ENCODE measurements around the gene SLITRK3. TPM values are rescaled to one million over a fixed set of nuclear protein-coding genes. Genes with fewer than 3 reads are reported as not detected.

Gene SLITRK3
- 5.9 TPM for polyA plus RNA-seq (2013, experiment 1 of 4)
- 5.8 TPM for polyA plus RNA-seq (2013, experiment 2 of 4)
- polyA plus RNA-seq (2013, experiment 3 of 4): 4.3 TPM
- 4.1 TPM for polyA plus RNA-seq (2013, experiment 4 of 4)

GRCh38 chr3:165195640-165196576 lies at the start of gene SLITRK3:
SLITRK3 (minus strand) TSS chr3:165196384; CDS start chr3:165190830, 5,554 bp downstream.
- Histone ChIP-seq H3K4me3 (ENCODE audit: insufficient read depth, low read depth, low read length) (peak within 1 kb of the TSS; percentile 50), H3K27ac (ENCODE audit: insufficient read depth, low read depth, low read length, poor library complexity, severe bottlenecking) (no peak within 1 kb of the TSS), H3K9me3 (ENCODE audit: control insufficient read depth, low read length) (no peaks in the 10 kb centered on the region), H3K4me1 (ENCODE audit: control insufficient read depth, insufficient read depth, low read length) (peaks cover 8% of the 10 kb centered on the region), H3K27me3 (ENCODE audit: control insufficient read depth, insufficient read depth, low read length, poor library complexity, severe bottlenecking) (peaks cover 50% of the 10 kb centered on the region), H3K36me3 (ENCODE audit: control insufficient read depth, insufficient read depth, low read length) (no peaks in the 10 kb centered on the region)
- 0 to 2% methylated on average over 39 to 40 of the region's 43 CpGs for WGBS, 2 experiments

DNA sequence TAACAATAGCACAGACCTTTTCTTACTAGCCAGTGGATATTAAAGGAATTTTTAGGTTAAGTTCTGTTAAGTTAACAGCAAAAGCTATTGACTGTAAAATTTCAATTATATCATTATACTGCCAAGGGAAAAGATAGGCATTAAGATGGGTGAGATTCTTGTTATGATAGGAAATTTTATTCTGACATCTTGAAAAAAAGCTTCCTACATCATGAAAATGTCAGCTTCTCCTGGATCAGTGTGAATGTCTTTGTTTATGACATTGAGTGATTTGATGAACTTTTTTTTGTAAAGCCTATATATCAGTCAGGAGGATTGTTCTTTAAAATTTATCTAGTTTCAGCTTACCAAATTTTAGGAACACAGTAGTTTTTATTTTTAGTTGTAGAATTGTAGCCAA lies 47.4 kb upstream of the SLITRK3 start:
- Histone ChIP-seq H3K4me1 (ENCODE audit: control insufficient read depth, insufficient read depth, low read length) (no peaks in the 10 kb centered on the region), H3K27me3 (ENCODE audit: control insufficient read depth, insufficient read depth, low read length, poor library complexity, severe bottlenecking) (no peaks in the 10 kb centered on the region), H3K27ac (ENCODE audit: insufficient read depth, low read depth, low read length, poor library complexity, severe bottlenecking) (no peak overlapping the region), H3K9me3 (ENCODE audit: control insufficient read depth, low read length) (peaks cover 5% of the 10 kb centered on the region), H3K4me3 (ENCODE audit: insufficient read depth, low read depth, low read length) (no peak overlapping the region), H3K36me3 (ENCODE audit: control insufficient read depth, insufficient read depth, low read length) (no peaks in the 10 kb centered on the region)

DNA sequence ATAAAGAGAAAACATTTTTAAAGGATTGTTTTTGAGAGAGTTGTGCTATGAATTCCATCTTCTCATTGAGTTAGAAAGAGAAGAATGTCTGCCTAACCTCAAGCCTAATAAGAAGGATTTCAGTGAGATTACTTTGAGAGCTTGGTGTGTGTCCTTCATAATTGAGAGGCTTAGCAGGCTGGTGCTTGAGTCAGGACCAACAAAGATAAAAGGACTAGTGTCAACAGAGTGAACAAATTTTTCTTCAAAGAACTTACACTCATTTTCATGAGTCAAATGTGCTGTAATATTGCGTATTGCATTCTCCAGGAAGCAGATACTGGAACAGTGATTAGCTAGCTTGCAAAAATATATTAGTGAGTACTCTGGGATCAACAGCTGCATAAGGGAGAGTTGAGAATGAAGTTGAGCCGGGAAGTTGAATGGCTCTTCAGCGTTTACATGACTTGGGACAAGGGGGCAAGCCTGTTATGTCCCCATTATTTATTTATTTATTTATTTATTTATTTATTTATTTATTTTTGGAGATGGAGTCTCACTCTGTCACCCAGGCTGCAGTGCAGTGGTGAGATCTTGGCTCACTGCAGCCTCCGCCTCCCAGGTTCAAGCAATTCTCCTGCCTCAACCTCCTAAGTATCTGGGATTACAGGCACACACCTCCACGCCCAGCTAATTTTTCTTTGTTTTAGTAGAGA lies 37.5 kb upstream of the SLITRK3 start:
- Histone ChIP-seq H3K27ac (ENCODE audit: insufficient read depth, low read depth, low read length, poor library complexity, severe bottlenecking) (no peak overlapping the region), H3K36me3 (ENCODE audit: control insufficient read depth, insufficient read depth, low read length) (no peaks in the 10 kb centered on the region), H3K27me3 (ENCODE audit: control insufficient read depth, insufficient read depth, low read length, poor library complexity, severe bottlenecking) (no peaks in the 10 kb centered on the region), H3K4me3 (ENCODE audit: insufficient read depth, low read depth, low read length) (no peak overlapping the region), H3K4me1 (ENCODE audit: control insufficient read depth, insufficient read depth, low read length) (no peaks in the 10 kb centered on the region), H3K9me3 (ENCODE audit: control insufficient read depth, low read length) (no peaks in the 10 kb centered on the region)
- 88 to 94% methylated on average over 5 of the region's 5 CpGs for WGBS, 2 experiments

DNA sequence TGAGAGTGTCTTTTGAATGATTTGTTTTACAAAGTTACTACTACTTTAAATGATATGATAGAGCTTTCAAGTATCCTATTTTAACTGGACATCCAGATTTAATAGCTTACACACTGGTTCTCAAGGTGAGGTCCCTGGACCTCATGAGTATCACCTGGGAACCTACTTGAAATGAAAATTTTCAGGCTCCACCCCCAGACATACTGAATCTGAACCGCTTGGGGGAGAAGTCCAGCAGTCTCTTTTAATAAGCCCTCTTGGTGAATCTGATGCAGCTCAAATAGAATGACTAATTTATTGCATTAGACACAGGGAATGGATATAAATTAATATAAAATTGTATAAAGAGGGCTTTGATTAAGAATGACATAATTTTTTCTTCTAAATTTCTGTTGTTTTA lies 29.4 kb upstream of the SLITRK3 start:
- WGBS, 2 experiments: 79% methylated on average over 1 of the region's 1 CpG; no CpG with 5 or more reads in 1 of the 2 experiments
- H3K4me3 ChIP-seq (ENCODE audit: insufficient read depth, low read depth, low read length): no peak overlapping the region

GRCh38 chr3:165217739-165218138 lies 21.6 kb upstream of the SLITRK3 start:
- Histone ChIP-seq H3K36me3 (ENCODE audit: control insufficient read depth, insufficient read depth, low read length) (no peaks in the 10 kb centered on the region), H3K27ac (ENCODE audit: insufficient read depth, low read depth, low read length, poor library complexity, severe bottlenecking) (no peak overlapping the region), H3K27me3 (ENCODE audit: control insufficient read depth, insufficient read depth, low read length, poor library complexity, severe bottlenecking) (no peaks in the 10 kb centered on the region), H3K9me3 (ENCODE audit: control insufficient read depth, low read length) (no peaks in the 10 kb centered on the region), H3K4me1 (ENCODE audit: control insufficient read depth, insufficient read depth, low read length) (no peaks in the 10 kb centered on the region), H3K4me3 (ENCODE audit: insufficient read depth, low read depth, low read length) (no peak overlapping the region)
- WGBS, 2 experiments: 92% methylated on average over 2 of the region's 2 CpGs; no CpG with 5 or more reads in 1 of the 2 experiments

More for the DNA sequence above, 29.4 kb upstream of the SLITRK3 start:
- no peaks in the 10 kb centered on the region for H3K36me3 ChIP-seq (ENCODE audit: control insufficient read depth, insufficient read depth, low read length)
- H3K27me3 ChIP-seq (ENCODE audit: control insufficient read depth, insufficient read depth, low read length, poor library complexity, severe bottlenecking): no peaks in the 10 kb centered on the region
- no peaks in the 10 kb centered on the region for H3K9me3 ChIP-seq (ENCODE audit: control insufficient read depth, low read length)
- no peak overlapping the region for H3K27ac ChIP-seq (ENCODE audit: insufficient read depth, low read depth, low read length, poor library complexity, severe bottlenecking)
- no peaks in the 10 kb centered on the region for H3K4me1 ChIP-seq (ENCODE audit: control insufficient read depth, insufficient read depth, low read length)

DNA sequence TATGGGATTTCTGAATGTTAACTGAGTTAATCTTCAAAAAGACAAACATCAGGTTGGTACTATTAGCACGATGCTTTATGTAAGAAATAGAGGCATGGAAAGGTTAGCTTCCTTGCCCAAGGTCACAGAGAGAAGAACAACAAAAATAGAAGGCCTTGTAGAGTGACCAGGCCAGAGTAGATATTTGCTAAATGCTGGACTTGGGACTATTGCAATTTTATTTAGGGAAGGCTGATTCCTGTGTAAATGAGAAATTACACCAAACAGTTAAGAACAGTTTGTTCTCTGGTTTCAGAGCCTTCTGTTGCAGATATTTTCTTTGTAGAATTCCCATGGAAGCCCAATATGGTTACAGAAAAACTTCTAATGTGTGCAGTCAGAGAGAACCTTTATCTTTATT lies 16.4 kb upstream of the SLITRK3 start:
- H3K9me3 ChIP-seq (ENCODE audit: control insufficient read depth, low read length): no peaks in the 10 kb centered on the region
- WGBS, 2 experiments: 94 to 100% methylated on average over 1 of the region's 1 CpG
- no peak overlapping the region for H3K27ac ChIP-seq (ENCODE audit: insufficient read depth, low read depth, low read length, poor library complexity, severe bottlenecking)
- no peaks in the 10 kb centered on the region for H3K36me3 ChIP-seq (ENCODE audit: control insufficient read depth, insufficient read depth, low read length)
- H3K4me3 ChIP-seq (ENCODE audit: insufficient read depth, low read depth, low read length): no peak overlapping the region
- no peaks in the 10 kb centered on the region for H3K27me3 ChIP-seq (ENCODE audit: control insufficient read depth, insufficient read depth, low read length, poor library complexity, severe bottlenecking)
- no peaks in the 10 kb centered on the region for H3K4me1 ChIP-seq (ENCODE audit: control insufficient read depth, insufficient read depth, low read length)

DNA sequence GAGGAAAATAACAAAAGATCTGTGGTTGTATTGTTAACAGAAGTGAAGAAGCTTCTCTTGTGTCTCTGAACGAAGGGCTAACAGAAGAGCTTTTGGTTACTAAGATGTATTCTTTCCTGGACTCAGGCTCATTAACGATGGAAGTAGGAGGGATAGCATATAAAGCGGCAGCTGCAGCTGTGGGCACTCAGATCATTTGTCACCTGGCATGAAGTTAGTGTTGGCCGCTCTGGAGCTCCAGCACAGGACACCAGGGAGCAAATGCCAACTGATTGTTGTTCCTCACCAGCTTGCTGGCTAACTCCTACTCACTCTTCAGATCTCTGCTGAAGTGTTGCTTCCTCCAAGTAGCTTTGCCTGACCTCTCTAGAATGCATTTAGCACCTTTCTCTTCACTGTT lies 15.5 kb upstream of the SLITRK3 start:
- Histone ChIP-seq H3K27me3 (ENCODE audit: control insufficient read depth, insufficient read depth, low read length, poor library complexity, severe bottlenecking) (peaks cover 6% of the 10 kb centered on the region), H3K4me1 (ENCODE audit: control insufficient read depth, insufficient read depth, low read length) (no peaks in the 10 kb centered on the region), H3K4me3 (ENCODE audit: insufficient read depth, low read depth, low read length) (no peak overlapping the region), H3K27ac (ENCODE audit: insufficient read depth, low read depth, low read length, poor library complexity, severe bottlenecking) (no peak overlapping the region), H3K36me3 (ENCODE audit: control insufficient read depth, insufficient read depth, low read length) (no peaks in the 10 kb centered on the region), H3K9me3 (ENCODE audit: control insufficient read depth, low read length) (no peaks in the 10 kb centered on the region)
- 89 to 91% methylated on average over 4 of the region's 4 CpGs for WGBS, 2 experiments

DNA sequence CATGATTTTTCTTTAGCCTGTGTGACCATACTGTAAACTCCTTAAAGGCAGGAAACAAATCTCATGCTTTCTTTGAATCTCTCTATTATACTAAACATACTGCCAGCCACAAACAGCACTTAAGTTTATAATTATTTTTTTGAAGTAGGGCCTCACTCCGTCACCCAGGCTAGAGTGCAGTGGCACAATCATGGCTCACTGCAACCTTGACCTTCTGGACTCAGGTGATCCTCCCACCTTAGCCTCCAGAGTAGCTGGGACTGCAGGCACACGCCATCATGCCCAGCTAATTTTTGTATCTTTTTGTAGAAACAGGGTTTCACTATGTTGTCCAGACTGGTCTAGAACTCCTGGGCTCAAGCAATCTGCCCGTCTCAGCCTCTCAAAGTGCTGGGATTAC lies 14.5 kb upstream of the SLITRK3 start:
- Histone ChIP-seq H3K9me3 (ENCODE audit: control insufficient read depth, low read length) (no peaks in the 10 kb centered on the region), H3K4me1 (ENCODE audit: control insufficient read depth, insufficient read depth, low read length) (no peaks in the 10 kb centered on the region), H3K36me3 (ENCODE audit: control insufficient read depth, insufficient read depth, low read length) (no peaks in the 10 kb centered on the region), H3K27me3 (ENCODE audit: control insufficient read depth, insufficient read depth, low read length, poor library complexity, severe bottlenecking) (peaks cover 6% of the 10 kb centered on the region), H3K27ac (ENCODE audit: insufficient read depth, low read depth, low read length, poor library complexity, severe bottlenecking) (no peak overlapping the region), H3K4me3 (ENCODE audit: insufficient read depth, low read depth, low read length) (no peak overlapping the region)
- 87 to 94% methylated on average over 3 of the region's 3 CpGs for WGBS, 2 experiments

DNA sequence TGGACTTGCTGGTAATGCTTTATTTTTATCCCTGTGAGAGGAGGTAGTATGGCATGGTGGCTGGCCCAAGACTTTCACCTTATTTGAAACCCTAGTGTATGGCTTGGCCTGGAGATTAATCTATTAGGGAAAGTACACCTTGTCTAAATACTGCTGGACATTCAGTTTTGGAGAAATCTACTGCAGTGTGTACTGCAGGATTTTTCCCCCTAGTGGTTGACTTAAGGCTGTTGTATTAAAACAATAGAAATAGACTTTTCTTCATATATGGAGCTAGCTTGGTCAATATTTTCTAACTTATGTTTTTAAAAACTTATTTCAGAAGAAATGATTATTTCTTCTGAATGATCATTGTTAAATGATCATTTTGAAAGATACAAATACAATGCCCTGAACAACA lies 13.9 kb upstream of the SLITRK3 start:
- H3K27me3 ChIP-seq (ENCODE audit: control insufficient read depth, insufficient read depth, low read length, poor library complexity, severe bottlenecking): peaks cover 6% of the 10 kb centered on the region
- no peaks in the 10 kb centered on the region for H3K36me3 ChIP-seq (ENCODE audit: control insufficient read depth, insufficient read depth, low read length)
- H3K4me1 ChIP-seq (ENCODE audit: control insufficient read depth, insufficient read depth, low read length): no peaks in the 10 kb centered on the region
- no peak overlapping the region for H3K4me3 ChIP-seq (ENCODE audit: insufficient read depth, low read depth, low read length)
- H3K27ac ChIP-seq (ENCODE audit: insufficient read depth, low read depth, low read length, poor library complexity, severe bottlenecking): no peak overlapping the region
- H3K9me3 ChIP-seq (ENCODE audit: control insufficient read depth, low read length): no peaks in the 10 kb centered on the region
